Neural cell (in vitro differentiated cells): ENCODE measurements around the gene LRRC56. TPM values are rescaled to one million over a fixed set of nuclear protein-coding genes. Genes with fewer than 3 reads are reported as not detected.

Experiments
- H2AFZ ChIP-seq: fragments of 200-600, 300-800 bp; sonication (generic), shearing (Covaris generic); 2 replicates; pipeline ENCODE4 v1.6.0; 2014; ENCODE audit warnings: low read depth, mild to moderate bottlenecking, antibody characterized with exemption, low read length, moderate library complexity
- H3F3A ChIP-seq: fragments of 200-600 bp; shearing (Covaris generic); 2 replicates; pipeline ENCODE4 v1.6.1; 2016; ENCODE audit warnings: mild to moderate bottlenecking, moderate library complexity, mixed read lengths, antibody characterized with exemption, low read length; ENCODE audit not compliant: insufficient read depth, poor library complexity, severe bottlenecking
- H3K27ac ChIP-seq: fragments of 200-600, 300-800 bp; sonication (generic), shearing (Covaris generic); 2 replicates; pipeline ENCODE4 v1.5.1; 2014; ENCODE audit warnings: mild to moderate bottlenecking, low read length, moderate library complexity
- H3K27me3 ChIP-seq: fragments of 300-800, 200-600 bp; sonication (generic), shearing (Covaris generic); 2 replicates; pipeline ENCODE4 v1.6.0; 2014; ENCODE audit warnings: mild to moderate bottlenecking, low read depth, low read length, moderate library complexity; ENCODE audit not compliant: insufficient read depth
- H3K36me3 ChIP-seq: fragments of 300-800, 200-600 bp; sonication (generic), shearing (Covaris generic); 2 replicates; pipeline ENCODE4 v1.5.1; 2014; ENCODE audit warnings: mild to moderate bottlenecking, antibody characterized with exemption, low read length, moderate library complexity; ENCODE audit not compliant: insufficient read depth
- H3K4me2 ChIP-seq: fragments of 300-800, 200-600 bp; sonication (generic), shearing (Covaris generic); 2 replicates; pipeline ENCODE4 v1.6.0; 2014; ENCODE audit warnings: mild to moderate bottlenecking, low read length
- H3K4me3 ChIP-seq: fragments of 300-800, 200-600 bp; sonication (generic), shearing (Covaris generic); 2 replicates; pipeline ENCODE4 v1.5.1; 2014; ENCODE audit warnings: mild to moderate bottlenecking, low read length, moderate library complexity
- H3K79me2 ChIP-seq: fragments of 200-600 bp; shearing (Covaris generic); replicated peaks from 2 replicates; pipeline ENCODE4 v1.6.0; 2014; ENCODE audit warnings: mild to moderate bottlenecking, low read length, moderate library complexity; ENCODE audit not compliant: insufficient read depth
- H3K9ac ChIP-seq: fragments of 300-800, 200-600 bp; sonication (generic), shearing (Covaris generic); 2 replicates; pipeline ENCODE4 v1.6.1; 2016; ENCODE audit warnings: mild to moderate bottlenecking, low read length, mixed read lengths
- H3K9me2 ChIP-seq: fragments of 200-600 bp; shearing (Covaris generic); 2 replicates; pipeline ENCODE4 v1.6.1; 2016; ENCODE audit warnings: mild to moderate bottlenecking, low read length, mixed read lengths; ENCODE audit not compliant: insufficient read depth
- H3K9me3 ChIP-seq: fragments of 200-600, 300-800 bp; sonication (generic), shearing (Covaris generic); 2 replicates; pipeline ENCODE4 v1.6.1; 2016; ENCODE audit warnings: mild to moderate bottlenecking, mixed run types, low read length, moderate library complexity, mixed read lengths
- H4K20me1 ChIP-seq: fragments of 200-600 bp; shearing (Covaris generic); 2 replicates; pipeline ENCODE4 v1.6.1; 2016; ENCODE audit warnings: mild to moderate bottlenecking, mixed run types; ENCODE audit not compliant: insufficient read depth
- EP300 ChIP-seq: fragments of 450-650 bp; conservative IDR thresholded peaks from 2 replicates; pipeline ENCODE4 v1.6.1; 2014; ENCODE audit warnings: antibody characterized with exemption, mild to moderate bottlenecking, moderate library complexity; ENCODE audit not compliant: poor library complexity, severe bottlenecking
- EZH2 ChIP-seq: fragments of 200-600, 300-800 bp; shearing (Covaris generic), sonication (generic); IDR thresholded peaks from 2 replicates; pipeline ENCODE4 v1.6.1; 2014; ENCODE audit warnings: antibody characterized with exemption, low read length, borderline replicate concordance, mild to moderate bottlenecking; ENCODE audit not compliant: insufficient read depth, poor library complexity, severe bottlenecking
- MXI1 ChIP-seq: fragments of 450-650 bp; conservative IDR thresholded peaks from 2 replicates; pipeline ENCODE4 v1.6.1; 2014; ENCODE audit warnings: antibody characterized with exemption, mild to moderate bottlenecking; ENCODE audit not compliant: poor library complexity, severe bottlenecking
- POLR2AphosphoS5 ChIP-seq: IDR thresholded peaks from 2 replicates; pipeline ENCODE4 v1.6.1; 2012
- RAD21 ChIP-seq: fragments of 450-650 bp; conservative IDR thresholded peaks from 2 replicates; pipeline ENCODE4 v1.6.1; 2014; ENCODE audit warnings: antibody characterized with exemption, mild to moderate bottlenecking, moderate library complexity
- SMC3 ChIP-seq: fragments of 450-650 bp; conservative IDR thresholded peaks from 2 replicates; pipeline ENCODE4 v1.6.1; 2014; ENCODE audit warnings: antibody characterized with exemption, mild to moderate bottlenecking, moderate library complexity; ENCODE audit not compliant: poor library complexity
- TAF1 ChIP-seq: IDR thresholded peaks from 2 replicates; pipeline ENCODE4 v1.6.1; 2012; ENCODE audit warnings: low read depth
- polyA plus RNA-seq: library from polyadenylated mRNA; depleted of rRNA; stranded (reverse); fragments of >200 nt; gene quantifications from 2 replicates; pipeline ENCODE4 v1.2.3, GENCODE V29; 2014
- TF ChIP-seq, protein P1 (sequence below): fragments of 450-650 bp; IDR thresholded peaks from 2 replicates; pipeline ENCODE4 v1.5.1; 2014; ENCODE audit warnings: antibody characterized with exemption, mild to moderate bottlenecking, moderate library complexity; ENCODE audit not compliant: poor library complexity, severe bottlenecking
- TF ChIP-seq, protein P2 (sequence below): IDR thresholded peaks from 2 replicates; pipeline ENCODE4 v1.6.1; 2012; ENCODE audit warnings: borderline replicate concordance

LRRC56 gene
- polyA plus RNA-seq, 1 donor from 2014 or later = 0.76 TPM

DNA sequence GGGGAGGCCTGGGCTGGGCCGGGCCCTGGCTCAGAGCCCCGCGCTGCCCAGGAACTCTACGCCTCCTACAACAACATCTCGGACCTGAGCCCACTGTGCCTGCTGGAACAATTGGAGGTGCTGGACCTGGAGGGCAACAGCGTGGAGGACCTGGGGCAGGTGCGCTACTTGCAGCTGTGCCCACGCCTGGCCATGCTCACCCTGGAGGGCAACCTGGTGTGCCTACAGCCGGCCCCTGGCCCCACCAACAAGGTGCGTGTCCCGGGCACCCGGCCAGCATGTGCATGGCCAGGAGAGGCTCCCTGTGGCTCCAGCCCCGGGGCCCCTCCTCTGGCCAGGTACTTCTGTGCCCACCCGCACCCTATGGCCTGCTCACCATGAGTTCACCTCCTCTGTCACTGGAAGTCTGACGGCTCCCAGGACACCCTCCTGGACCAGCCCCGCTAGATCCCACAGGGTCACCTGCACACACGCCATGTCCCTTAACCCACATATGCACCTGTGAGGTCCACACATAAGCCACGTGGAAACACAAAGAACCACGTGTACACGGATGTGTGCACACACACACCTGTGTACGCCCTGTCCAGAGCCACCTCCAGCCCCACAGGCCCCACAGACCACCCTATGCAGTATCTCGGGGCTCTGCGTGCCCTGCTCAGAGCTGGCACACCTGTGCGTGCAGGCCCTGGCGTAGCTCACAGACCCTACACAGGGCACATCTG is 12.9 kb downstream of the LRRC56 start:
- Histone ChIP-seq H3K9me3 (no peaks in the 10 kb centered on the region), H3F3A (no peaks in the 10 kb centered on the region), H3K79me2 (no peaks in the 10 kb centered on the region), H3K27ac (no peak overlapping the region), H3K9me2 (no peaks in the 10 kb centered on the region), H3K4me2 (no peak overlapping the region), H3K4me3 (no peak overlapping the region), H4K20me1 (no peaks in the 10 kb centered on the region), H3K9ac (no peak overlapping the region), H3K36me3 (no peaks in the 10 kb centered on the region), H3K27me3 (peaks cover 8% of the 10 kb centered on the region), H2AFZ (no peak overlapping the region)
- no peak for TF ChIP-seq POLR2AphosphoS5
- no peak for TF ChIP-seq EZH2
- TF ChIP-seq TAF1 = no peak
- TF ChIP-seq, protein P1, sequence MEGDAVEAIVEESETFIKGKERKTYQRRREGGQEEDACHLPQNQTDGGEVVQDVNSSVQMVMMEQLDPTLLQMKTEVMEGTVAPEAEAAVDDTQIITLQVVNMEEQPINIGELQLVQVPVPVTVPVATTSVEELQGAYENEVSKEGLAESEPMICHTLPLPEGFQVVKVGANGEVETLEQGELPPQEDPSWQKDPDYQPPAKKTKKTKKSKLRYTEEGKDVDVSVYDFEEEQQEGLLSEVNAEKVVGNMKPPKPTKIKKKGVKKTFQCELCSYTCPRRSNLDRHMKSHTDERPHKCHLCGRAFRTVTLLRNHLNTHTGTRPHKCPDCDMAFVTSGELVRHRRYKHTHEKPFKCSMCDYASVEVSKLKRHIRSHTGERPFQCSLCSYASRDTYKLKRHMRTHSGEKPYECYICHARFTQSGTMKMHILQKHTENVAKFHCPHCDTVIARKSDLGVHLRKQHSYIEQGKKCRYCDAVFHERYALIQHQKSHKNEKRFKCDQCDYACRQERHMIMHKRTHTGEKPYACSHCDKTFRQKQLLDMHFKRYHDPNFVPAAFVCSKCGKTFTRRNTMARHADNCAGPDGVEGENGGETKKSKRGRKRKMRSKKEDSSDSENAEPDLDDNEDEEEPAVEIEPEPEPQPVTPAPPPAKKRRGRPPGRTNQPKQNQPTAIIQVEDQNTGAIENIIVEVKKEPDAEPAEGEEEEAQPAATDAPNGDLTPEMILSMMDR = no peak
- TF ChIP-seq SMC3 = no peak
- TF ChIP-seq EP300 = no peak
- TF ChIP-seq, protein P2, sequence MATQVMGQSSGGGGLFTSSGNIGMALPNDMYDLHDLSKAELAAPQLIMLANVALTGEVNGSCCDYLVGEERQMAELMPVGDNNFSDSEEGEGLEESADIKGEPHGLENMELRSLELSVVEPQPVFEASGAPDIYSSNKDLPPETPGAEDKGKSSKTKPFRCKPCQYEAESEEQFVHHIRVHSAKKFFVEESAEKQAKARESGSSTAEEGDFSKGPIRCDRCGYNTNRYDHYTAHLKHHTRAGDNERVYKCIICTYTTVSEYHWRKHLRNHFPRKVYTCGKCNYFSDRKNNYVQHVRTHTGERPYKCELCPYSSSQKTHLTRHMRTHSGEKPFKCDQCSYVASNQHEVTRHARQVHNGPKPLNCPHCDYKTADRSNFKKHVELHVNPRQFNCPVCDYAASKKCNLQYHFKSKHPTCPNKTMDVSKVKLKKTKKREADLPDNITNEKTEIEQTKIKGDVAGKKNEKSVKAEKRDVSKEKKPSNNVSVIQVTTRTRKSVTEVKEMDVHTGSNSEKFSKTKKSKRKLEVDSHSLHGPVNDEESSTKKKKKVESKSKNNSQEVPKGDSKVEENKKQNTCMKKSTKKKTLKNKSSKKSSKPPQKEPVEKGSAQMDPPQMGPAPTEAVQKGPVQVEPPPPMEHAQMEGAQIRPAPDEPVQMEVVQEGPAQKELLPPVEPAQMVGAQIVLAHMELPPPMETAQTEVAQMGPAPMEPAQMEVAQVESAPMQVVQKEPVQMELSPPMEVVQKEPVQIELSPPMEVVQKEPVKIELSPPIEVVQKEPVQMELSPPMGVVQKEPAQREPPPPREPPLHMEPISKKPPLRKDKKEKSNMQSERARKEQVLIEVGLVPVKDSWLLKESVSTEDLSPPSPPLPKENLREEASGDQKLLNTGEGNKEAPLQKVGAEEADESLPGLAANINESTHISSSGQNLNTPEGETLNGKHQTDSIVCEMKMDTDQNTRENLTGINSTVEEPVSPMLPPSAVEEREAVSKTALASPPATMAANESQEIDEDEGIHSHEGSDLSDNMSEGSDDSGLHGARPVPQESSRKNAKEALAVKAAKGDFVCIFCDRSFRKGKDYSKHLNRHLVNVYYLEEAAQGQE = no peak
- no peak for TF ChIP-seq RAD21
- no peak for TF ChIP-seq MXI1

DNA sequence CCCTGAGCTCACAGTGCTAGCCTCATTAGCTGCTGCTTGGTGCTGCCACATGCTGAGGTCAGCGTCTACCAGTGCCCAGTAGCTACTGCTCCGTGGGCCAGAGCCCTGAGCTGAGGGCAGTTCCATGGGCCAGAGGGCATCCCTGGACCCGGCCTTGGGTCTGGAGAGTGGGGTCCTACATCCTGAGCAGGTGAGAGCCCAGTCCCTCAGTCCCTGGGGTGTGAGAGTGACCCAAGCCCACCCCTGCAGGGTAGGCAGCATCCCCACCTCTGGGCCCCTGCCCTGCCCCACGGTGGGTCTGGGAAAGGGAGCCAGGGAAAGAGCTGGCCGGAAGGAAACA is 13.4 kb downstream of the LRRC56 start:
- H3F3A ChIP-seq = no peaks in the 10 kb centered on the region
- no peak overlapping the region for H2AFZ ChIP-seq
- no peaks in the 10 kb centered on the region for H3K79me2 ChIP-seq
- no peak overlapping the region for H3K4me3 ChIP-seq
- H3K27ac ChIP-seq = no peak overlapping the region
- H3K9me2 ChIP-seq = no peaks in the 10 kb centered on the region
- no peaks in the 10 kb centered on the region for H3K9me3 ChIP-seq
- TF ChIP-seq SMC3 = no peak
- TF ChIP-seq TAF1 = no peak
- no peak for TF ChIP-seq POLR2AphosphoS5
- TF ChIP-seq EP300 = no peak
- TF ChIP-seq, protein P1 = no peak
- no peak for TF ChIP-seq MXI1
- no peak for TF ChIP-seq RAD21
- no peak for TF ChIP-seq EZH2
- TF ChIP-seq, protein P2 = no peak
- no peak overlapping the region for H3K9ac ChIP-seq
- no peaks in the 10 kb centered on the region for H4K20me1 ChIP-seq
- no peaks in the 10 kb centered on the region for H3K36me3 ChIP-seq
- H3K4me2 ChIP-seq = no peak overlapping the region
- H3K27me3 ChIP-seq = peaks cover 14% of the 10 kb centered on the region
